OCI-LY1 (cell line): ENCODE data around the gene TRAFD1.

Experiments used
- EZH2 ChIP-seq: fragments of 200-600 bp; sonication (generic), shearing (Covaris generic); IDR thresholded peaks from 2 replicates; pipeline ENCODE4 v1.8.0; 2017; ENCODE audit warnings: borderline replicate concordance, mixed run types, mild to moderate bottlenecking, antibody characterized with exemption, low read length, moderate library complexity, mixed read lengths
- TF ChIP-seq, protein P1 (sequence below): fragments of 200-600 bp; sonication (generic), shearing (Covaris generic); IDR thresholded peaks from 2 replicates; pipeline ENCODE4 v1.5.1; 2017; ENCODE audit warnings: mild to moderate bottlenecking, antibody characterized with exemption, low read length, moderate library complexity, mixed read lengths

DNA sequence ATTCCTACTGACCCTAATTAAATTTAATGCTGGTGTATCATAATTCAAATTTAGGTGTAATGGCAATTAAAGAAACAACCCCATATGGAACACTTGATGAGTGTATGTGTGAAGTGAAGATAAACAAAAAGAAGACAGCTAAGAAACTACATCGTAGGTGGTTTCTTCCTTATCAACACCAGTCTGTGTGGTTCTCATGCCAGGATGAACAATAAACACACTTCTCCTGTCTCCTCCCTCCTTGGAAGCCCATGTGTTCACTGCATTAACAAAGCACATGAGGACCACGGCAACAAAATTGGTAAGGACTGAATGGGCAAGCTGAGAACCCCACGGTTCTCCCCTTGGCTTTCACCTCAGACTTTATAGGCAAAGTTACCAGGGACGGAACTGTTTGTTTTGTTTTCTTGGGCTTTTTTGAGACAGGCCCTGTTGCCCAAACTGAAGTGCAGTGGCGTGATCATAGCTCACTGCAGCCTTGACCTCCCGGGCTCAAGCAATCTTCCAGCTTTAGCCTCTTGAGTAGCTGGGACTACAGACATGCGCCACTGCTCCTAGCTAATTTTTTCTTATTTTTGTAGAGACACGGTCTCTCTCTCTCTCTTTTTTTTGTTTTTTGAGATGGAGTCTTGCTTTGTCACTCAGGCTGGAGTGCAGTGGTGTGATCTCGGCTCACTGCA is 71.0 kb downstream of the TRAFD1 start:
- TF ChIP-seq, protein P1, sequence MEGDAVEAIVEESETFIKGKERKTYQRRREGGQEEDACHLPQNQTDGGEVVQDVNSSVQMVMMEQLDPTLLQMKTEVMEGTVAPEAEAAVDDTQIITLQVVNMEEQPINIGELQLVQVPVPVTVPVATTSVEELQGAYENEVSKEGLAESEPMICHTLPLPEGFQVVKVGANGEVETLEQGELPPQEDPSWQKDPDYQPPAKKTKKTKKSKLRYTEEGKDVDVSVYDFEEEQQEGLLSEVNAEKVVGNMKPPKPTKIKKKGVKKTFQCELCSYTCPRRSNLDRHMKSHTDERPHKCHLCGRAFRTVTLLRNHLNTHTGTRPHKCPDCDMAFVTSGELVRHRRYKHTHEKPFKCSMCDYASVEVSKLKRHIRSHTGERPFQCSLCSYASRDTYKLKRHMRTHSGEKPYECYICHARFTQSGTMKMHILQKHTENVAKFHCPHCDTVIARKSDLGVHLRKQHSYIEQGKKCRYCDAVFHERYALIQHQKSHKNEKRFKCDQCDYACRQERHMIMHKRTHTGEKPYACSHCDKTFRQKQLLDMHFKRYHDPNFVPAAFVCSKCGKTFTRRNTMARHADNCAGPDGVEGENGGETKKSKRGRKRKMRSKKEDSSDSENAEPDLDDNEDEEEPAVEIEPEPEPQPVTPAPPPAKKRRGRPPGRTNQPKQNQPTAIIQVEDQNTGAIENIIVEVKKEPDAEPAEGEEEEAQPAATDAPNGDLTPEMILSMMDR: no peak
- no peak for TF ChIP-seq EZH2
